ENCODE data around the gene CPNE8.

DNA sequence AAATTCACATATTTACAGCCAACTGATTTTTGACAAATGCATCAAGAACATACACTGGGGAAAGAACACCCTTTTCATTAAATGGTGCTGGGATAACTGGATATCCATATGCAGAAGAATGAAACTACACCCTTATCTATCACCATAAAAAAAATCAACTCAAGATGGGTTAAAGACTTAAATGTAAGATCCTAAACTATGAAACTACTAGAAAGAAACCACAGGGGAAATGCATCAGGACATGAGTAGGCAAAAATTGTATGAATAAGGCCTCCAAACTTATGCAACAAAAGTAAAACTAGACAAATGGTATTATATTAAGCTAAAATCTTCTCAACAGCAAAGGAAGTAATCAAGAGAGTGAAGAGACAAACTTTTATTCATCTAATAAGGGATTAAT, 242.6 kb downstream of the CPNE8 start:
- TF ChIP-seq, protein P1, sequence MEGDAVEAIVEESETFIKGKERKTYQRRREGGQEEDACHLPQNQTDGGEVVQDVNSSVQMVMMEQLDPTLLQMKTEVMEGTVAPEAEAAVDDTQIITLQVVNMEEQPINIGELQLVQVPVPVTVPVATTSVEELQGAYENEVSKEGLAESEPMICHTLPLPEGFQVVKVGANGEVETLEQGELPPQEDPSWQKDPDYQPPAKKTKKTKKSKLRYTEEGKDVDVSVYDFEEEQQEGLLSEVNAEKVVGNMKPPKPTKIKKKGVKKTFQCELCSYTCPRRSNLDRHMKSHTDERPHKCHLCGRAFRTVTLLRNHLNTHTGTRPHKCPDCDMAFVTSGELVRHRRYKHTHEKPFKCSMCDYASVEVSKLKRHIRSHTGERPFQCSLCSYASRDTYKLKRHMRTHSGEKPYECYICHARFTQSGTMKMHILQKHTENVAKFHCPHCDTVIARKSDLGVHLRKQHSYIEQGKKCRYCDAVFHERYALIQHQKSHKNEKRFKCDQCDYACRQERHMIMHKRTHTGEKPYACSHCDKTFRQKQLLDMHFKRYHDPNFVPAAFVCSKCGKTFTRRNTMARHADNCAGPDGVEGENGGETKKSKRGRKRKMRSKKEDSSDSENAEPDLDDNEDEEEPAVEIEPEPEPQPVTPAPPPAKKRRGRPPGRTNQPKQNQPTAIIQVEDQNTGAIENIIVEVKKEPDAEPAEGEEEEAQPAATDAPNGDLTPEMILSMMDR (IDR thresholded peaks at IDR 0.05): no peak
- no peak for TF ChIP-seq EZH2 (IDR thresholded peaks at IDR 0.05; ENCODE audit: borderline replicate concordance, insufficient read depth, low read depth, low read length, poor library complexity, severe bottlenecking)

Data from B cell (primary cell).